Uterus (tissue), 2 donors: ENCODE results near the gene ZDBF2.

ENCODE experiments used
- POLR2A ChIP-seq, 2 donors: fragments of 450-650 bp; IDR thresholded peaks; one replicate each; pipeline ENCODE4 v1.6.1; 2016; ENCODE audit warnings: antibody characterized with exemption in 2 of 2, mild to moderate bottlenecking in 1 of 2, moderate library complexity in 1 of 2
- TF ChIP-seq, protein P1 (sequence below), 4 experiments: fragments of 200-600 bp in 2 of 4; fragments of 450-650 bp in 2 of 4; sonication (generic) in 2 of 4; IDR thresholded peaks; one replicate each; pipeline ENCODE4 v1.5.1; 2016 to 2019; ENCODE audit warnings: antibody characterized with exemption in 4 of 4, mild to moderate bottlenecking in 2 of 4, moderate library complexity in 1 of 4

- TF ChIP-seq, protein P1, sequence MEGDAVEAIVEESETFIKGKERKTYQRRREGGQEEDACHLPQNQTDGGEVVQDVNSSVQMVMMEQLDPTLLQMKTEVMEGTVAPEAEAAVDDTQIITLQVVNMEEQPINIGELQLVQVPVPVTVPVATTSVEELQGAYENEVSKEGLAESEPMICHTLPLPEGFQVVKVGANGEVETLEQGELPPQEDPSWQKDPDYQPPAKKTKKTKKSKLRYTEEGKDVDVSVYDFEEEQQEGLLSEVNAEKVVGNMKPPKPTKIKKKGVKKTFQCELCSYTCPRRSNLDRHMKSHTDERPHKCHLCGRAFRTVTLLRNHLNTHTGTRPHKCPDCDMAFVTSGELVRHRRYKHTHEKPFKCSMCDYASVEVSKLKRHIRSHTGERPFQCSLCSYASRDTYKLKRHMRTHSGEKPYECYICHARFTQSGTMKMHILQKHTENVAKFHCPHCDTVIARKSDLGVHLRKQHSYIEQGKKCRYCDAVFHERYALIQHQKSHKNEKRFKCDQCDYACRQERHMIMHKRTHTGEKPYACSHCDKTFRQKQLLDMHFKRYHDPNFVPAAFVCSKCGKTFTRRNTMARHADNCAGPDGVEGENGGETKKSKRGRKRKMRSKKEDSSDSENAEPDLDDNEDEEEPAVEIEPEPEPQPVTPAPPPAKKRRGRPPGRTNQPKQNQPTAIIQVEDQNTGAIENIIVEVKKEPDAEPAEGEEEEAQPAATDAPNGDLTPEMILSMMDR (IDR thresholded peaks at IDR 0.05), result no peak
- TF ChIP-seq POLR2A (IDR thresholded peaks at IDR 0.05), result no peak
Observed at GRCh38 chr2:206296128-206296527, 21.7 kb downstream of the ZDBF2 start.
